COLO829 (cell line): ENCODE measurements around the gene TCHHL1.
A peak's percentile ranks its signal among the peaks of the same experiment; 100 is the strongest.
"Not testable (repeated sequence)": the region's sequence is repeated elsewhere in the genome, so short reads cannot be mapped to it uniquely, and the experiment has no call there.

Experiments
- DNase-seq: peaks from one replicate; pipeline ENCODE4 v3.0.0; 2012; ENCODE audit warnings: low spot score

The TCHHL1 gene

DNA sequence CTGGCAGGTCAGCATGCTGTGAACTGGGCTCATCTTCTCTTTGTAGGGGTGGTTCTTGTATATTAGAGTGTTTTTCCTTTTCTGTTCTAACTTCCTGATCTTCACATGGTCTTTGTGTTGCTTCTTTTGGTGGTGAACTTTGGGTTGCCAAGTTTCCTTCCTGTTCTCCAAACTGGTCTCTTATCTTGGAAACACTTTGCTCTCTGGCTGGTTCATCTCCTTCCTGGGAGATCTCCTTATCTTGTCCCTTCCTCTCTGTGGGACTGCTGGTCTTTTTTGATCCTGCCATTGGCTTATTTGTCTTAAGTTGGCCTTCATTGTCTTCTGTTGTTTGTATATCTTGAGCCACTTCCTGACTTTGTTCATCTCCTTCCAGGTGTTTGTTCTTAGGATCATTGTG lies 2.1 kb downstream of the TCHHL1 start:
- DNase-seq, result no peak

GRCh38 chr1:152084853-152085252 lies 4.0 kb downstream of the TCHHL1 start:
- DNase-seq, result no peak

DNA sequence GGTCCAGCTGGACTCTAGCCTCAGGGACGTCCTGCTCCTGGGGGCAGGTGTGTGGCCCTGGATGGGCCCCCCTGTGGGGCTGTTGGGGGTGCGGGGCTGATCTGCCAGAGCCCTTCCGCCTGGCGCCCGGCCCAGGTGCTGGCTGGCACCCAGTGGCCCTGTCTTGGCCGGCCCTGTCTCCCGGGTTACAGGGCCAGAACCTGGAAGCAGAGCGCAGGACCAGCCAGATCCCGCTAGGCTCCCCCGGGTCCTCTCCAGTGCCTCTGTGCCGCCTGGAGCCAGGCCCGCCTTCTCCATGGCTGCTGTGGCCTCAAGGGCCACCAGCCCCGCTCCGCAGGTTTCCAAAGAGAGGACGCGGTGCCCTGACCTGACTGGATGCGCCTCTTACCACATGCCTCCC lies 7.8 kb downstream of the TCHHL1 start:
- DNase-seq, result not testable (repeated sequence)

DNA sequence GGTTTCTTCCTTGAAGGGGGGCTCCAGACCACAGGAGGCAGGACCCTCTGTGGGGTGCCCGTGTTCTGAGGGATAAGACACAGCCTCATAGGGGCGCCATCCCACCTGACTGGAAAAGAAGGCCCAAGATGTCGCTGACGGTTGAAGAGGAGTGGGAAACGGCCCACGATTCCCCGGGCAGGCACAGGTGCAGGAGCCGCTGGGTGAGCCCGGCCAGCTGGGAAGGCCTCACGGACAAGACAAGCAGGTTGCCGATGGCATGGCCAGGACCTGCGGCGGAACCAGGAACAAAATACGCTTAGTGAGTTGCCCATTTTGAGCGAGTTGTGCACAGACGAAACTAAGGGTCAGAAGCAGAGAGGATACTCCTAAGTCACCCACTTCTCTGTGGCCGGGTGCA lies 8.4 kb downstream of the TCHHL1 start:
- DNase-seq, result not testable (repeated sequence)

DNA sequence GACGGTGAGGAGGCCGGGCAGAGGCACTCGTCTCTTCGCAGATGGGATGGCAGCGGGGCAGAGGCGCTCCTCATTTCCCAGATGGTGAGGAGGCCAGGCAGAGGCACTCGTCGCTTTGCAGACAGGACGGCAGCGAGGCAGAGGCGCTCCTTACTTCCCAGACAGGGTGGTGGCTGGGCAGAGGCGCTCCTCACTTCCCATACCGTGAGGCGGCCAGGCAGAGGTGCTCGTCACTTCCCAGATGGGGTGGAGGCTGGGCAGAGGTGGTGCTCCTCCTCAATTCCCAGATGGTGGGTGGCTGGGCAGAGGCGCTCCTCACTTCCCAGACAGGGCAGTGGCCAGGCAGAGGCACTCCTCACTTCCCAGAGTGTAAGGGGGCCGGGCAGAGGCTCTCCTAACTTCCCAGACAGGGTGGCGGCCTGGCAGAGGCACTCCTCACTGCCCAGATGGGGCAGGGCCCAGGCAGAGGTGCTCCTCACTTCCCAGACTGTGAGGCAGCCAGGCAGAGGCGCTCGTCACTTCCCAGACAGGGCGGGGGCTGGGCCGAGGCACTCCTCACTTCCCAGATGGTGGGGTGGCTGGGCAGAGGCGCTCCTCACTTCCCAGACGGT lies 9.9 kb downstream of the TCHHL1 start:
- no peak for DNase-seq

GRCh38 chr1:152072311-152072710 lies 16.6 kb downstream of the TCHHL1 start:
- no peak for DNase-seq

GRCh38 chr1:152071123-152071522 lies 17.7 kb downstream of the TCHHL1 start:
- DNase-seq, result no peak

DNA sequence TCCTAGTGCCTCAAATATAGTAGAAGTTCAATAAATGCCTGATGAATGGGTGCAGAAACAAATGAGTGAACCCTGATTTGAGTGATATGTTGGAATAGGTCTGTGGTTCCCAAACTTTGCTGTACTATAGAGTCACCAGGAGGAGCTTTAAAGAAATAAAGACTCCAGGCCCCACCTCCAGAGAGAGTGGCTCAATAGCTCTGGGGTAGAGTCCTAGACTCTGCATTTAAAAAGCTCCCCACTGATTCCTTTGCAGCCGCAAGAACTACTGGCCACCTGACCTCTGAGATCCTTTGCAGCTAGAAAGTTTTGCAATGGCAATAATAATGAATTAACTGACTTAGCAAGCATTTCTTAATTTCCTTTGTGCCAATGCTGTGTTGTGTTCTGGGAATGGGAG lies 20.9 kb downstream of the TCHHL1 start:
- no peak for DNase-seq

GRCh38 chr1:152067150-152067549 lies 21.7 kb downstream of the TCHHL1 start:
- DNase-seq, result no peak

- DNase-seq, result no peak
Observed at GRCh38 chr1:152061952-152062351, 26.9 kb downstream of the TCHHL1 start.

- no peak for DNase-seq
Observed at GRCh38 chr1:152053375-152053774, 35.5 kb downstream of the TCHHL1 start.

GRCh38 chr1:152052606-152053005 lies 36.3 kb downstream of the TCHHL1 start:
- DNase-seq, result peak; percentile 85

GRCh38 chr1:152050886-152051675 lies 37.8 kb downstream of the TCHHL1 start:
- DNase-seq, result no peak

DNA sequence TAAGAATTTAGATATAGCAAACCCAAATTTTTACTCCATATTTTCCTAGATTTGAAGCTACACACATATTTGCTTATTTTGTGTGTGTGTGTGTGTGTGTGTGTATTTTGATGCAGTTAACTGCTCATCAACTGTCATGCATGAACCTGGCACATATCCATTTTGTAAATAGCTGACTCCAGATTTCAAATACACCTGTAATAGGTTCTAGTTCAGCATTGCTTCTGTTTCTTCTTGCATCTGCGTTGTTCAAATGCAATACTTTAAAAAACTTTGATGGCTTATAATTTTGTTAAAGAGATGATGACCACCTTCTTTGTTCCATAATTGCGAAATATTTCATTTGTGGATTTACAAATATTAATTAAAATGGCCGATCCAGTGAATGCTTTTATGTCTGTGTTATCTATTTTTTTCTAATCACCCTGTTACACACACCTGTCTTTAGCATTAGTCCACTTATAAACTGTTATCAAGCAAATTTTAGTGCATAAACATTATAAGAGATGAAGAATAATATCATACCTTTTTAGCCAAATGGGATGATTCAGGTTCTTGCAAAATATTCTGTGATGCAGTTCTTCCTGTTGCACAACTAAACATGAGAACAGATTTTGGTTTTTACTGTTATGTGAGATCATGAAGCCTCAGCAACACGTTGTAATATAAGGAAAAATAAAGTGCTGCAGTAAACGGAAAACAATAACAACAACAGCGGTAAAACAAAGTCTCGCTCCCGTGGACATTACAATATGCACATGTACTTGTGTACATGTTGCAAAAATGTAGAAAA lies 39.4 kb downstream of the TCHHL1 start:
- no peak for DNase-seq

- peak; percentile 69 for DNase-seq
Observed at GRCh38 chr1:152048416-152049009, 40.4 kb downstream of the TCHHL1 start.

- peak; percentile 98 for DNase-seq
Observed at GRCh38 chr1:152047730-152048415, 41.0 kb downstream of the TCHHL1 start.

DNA sequence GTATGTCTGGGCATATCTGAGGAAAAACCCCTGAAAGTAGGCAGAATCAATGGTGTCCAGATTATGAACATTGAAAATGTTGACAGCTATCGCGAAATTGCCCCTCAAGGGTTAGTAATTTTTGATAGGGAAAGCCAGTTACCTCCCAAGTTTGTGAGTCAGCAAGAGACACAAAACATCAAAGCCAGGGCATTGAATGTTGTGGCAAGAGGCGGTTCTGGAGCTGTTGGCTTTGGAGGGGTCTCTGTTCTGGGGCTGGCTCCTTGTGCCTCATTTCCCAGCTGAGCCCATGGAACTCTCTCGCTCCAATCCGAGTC lies 41.5 kb downstream of the TCHHL1 start:
- DNase-seq, result no peak

DNA sequence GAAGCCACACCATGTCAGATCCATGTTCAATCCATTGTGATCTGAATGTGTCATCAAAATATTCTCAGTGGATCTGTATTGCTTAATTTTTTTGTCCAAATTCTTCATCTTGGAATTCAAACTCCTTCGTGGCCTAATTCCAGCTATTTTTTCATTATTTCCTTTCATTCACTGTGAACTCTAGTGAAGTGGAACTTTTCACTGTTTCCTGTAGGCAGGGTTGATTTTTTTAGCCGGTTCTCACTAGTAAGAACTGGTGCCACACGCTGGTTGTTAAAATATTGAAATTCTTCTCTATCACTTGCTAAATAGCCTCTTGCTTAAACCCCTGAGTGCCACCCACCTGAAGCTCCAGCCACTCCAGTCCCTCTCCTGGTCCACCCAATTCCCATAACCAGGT lies 44.5 kb downstream of the TCHHL1 start:
- no peak for DNase-seq

DNA sequence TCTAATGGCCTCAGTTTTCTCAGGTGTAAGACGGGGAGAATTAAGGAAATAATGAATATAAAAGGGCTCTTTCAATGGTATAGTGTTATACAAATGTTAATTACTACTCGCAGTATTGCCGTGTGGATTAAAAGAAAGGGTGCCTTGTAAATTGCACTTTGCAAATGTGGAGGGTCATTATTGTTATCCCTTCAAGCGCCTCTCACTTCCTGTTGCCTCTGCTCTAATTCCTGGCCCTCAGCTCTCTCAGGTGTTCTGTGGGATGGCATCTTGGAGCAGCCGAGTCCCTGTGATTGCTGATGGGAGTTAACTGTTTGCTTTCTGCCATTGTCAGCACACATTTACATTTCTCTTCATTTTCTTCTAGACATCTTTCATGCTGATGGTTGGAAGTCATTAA lies 45.0 kb downstream of the TCHHL1 start:
- DNase-seq, result no peak

DNA sequence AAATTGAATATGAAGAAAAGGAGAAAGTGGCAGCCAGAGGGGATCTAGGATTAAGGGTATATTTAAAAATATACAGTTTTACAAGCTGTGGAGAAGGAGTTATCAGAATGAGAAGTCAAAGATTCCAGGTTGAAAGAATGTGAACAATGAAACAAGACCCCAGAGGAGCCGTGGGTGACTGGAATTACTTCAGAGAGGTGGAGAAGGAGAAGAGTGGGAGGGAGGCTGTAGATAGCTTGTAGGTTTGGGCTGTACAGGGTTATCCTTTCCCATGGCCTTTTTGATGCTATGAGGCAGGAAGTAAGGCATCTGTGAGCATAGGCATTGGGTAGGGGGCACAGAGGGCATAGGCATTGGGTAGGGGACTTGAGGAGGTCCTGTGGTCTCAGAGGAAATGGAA lies 46.8 kb downstream of the TCHHL1 start:
- no peak for DNase-seq

- DNase-seq, result no peak
Observed at GRCh38 chr1:152039886-152040285, 49.0 kb downstream of the TCHHL1 start.

DNA sequence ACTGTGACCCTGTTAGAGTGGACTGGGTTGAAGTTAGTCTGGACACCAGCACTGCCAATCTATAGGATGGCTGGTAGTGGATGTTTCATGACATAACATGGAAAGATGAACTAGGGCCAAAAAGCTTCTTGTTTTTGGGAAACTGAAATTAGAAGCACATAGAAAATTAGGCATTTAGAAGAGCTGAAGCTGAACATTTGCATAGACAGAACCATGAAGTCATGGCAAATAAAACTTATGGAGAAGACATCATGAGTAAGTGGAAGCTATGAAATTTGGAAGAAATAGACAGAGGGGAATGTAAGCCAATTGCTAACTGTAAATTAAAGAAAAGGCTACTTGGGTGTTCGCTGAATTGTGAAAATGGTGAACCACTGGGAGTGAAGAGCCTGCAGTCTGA lies 49.4 kb downstream of the TCHHL1 start:
- DNase-seq, result no peak
